GM06990 (cell line): ENCODE results near the gene ADORA1.

Experiments used
- DNase-seq: peaks from one replicate; pipeline ENCODE4 v3.0.0-alpha.2; 2011; ENCODE audit not compliant: insufficient read length; ENCODE audit errors: extremely low read depth
- H3K27me3 ChIP-seq: replicated peaks from 2 replicates; pipeline ENCODE4 v1.6.0; 2011; ENCODE audit warnings: low read length; ENCODE audit not compliant: control insufficient read depth, insufficient read depth
- H3K36me3 ChIP-seq: 2 replicates; pipeline ENCODE4 v1.5.1; 2011; ENCODE audit warnings: low read length; ENCODE audit not compliant: control insufficient read depth, insufficient read depth
- H3K4me3 ChIP-seq: replicated peaks from 2 replicates; pipeline ENCODE4 v1.5.1; 2011; ENCODE audit warnings: low read depth, mild to moderate bottlenecking, control low read depth, low read length
- CTCF ChIP-seq: IDR thresholded peaks from 2 replicates; pipeline ENCODE4 v1.5.1; 2011; ENCODE audit warnings: low read length, control low read depth, mild to moderate bottlenecking, inconsistent platforms; ENCODE audit not compliant: insufficient read depth, poor library complexity, severe bottlenecking

ADORA1 gene

GRCh38 chr1:203182387-203182953, 54.9 kb downstream of the ADORA1 start:
- H3K27me3 ChIP-seq: no peaks in the 10 kb centered on the region
- no peak for DNase-seq
- no peak for TF ChIP-seq CTCF
- H3K4me3 ChIP-seq: no peak overlapping the region
- no peaks in the 10 kb centered on the region for H3K36me3 ChIP-seq

GRCh38 chr1:203183828-203184227, 56.3 kb downstream of the ADORA1 start:
- no peak for DNase-seq
- Histone ChIP-seq H3K4me3 (no peak overlapping the region), H3K36me3 (no peaks in the 10 kb centered on the region), H3K27me3 (no peaks in the 10 kb centered on the region)
- no peak for TF ChIP-seq CTCF

GRCh38 chr1:203184467-203184866, 56.9 kb downstream of the ADORA1 start:
- no peak overlapping the region for H3K4me3 ChIP-seq
- DNase-seq: no peak
- no peaks in the 10 kb centered on the region for H3K27me3 ChIP-seq
- no peak for TF ChIP-seq CTCF
- H3K36me3 ChIP-seq: no peaks in the 10 kb centered on the region

GRCh38 chr1:203185061-203185461, 57.5 kb downstream of the ADORA1 start:
- Histone ChIP-seq H3K4me3 (no peak overlapping the region), H3K36me3 (no peaks in the 10 kb centered on the region), H3K27me3 (no peaks in the 10 kb centered on the region)
- TF ChIP-seq CTCF: no peak
- no peak for DNase-seq

GRCh38 chr1:203185585-203185984, 58.1 kb downstream of the ADORA1 start:
- no peak for DNase-seq
- no peak for TF ChIP-seq CTCF
- H3K36me3 ChIP-seq: no peaks in the 10 kb centered on the region
- no peak overlapping the region for H3K4me3 ChIP-seq
- H3K27me3 ChIP-seq: no peaks in the 10 kb centered on the region

- H3K27me3 ChIP-seq: no peaks in the 10 kb centered on the region
- no peak for TF ChIP-seq CTCF
- no peak overlapping the region for H3K4me3 ChIP-seq
- no peaks in the 10 kb centered on the region for H3K36me3 ChIP-seq
- DNase-seq: no peak
These were observed 58.5 kb downstream of the ADORA1 start for GRCh38 chr1:203186091-203186445.
